Brain microvascular endothelial cell (primary cell): ENCODE data around the gene LRRC8D.
A peak's percentile ranks its signal among the peaks of the same experiment; 100 is the strongest.

Experiments
- DNase-seq: peaks from one replicate; pipeline ENCODE4 v3.0.0-alpha.2; 2020
- H3K27ac ChIP-seq: fragments of 250-450 bp; sonication (Bioruptor Pico); 2 replicates; pipeline ENCODE4 v1.5.1; 2020; ENCODE audit warnings: mild to moderate bottlenecking, moderate library complexity
- H3K27me3 ChIP-seq: fragments of 250-450 bp; sonication (Bioruptor Pico); replicated peaks from 2 replicates; pipeline ENCODE4 v1.5.1; 2020; ENCODE audit warnings: mild to moderate bottlenecking
- H3K36me3 ChIP-seq: fragments of 250-450 bp; sonication (Bioruptor Pico); replicated peaks from 2 replicates; pipeline ENCODE4 v1.5.1; 2020; ENCODE audit warnings: mild to moderate bottlenecking
- H3K4me3 ChIP-seq: 2 replicates; pipeline ENCODE4 v1.5.1; 2011; ENCODE audit warnings: low read depth, mild to moderate bottlenecking, control low read depth, low read length, moderate library complexity
- in situ Hi-C: cut with HindIII; loops from 2 replicates; pipeline ENCODE4 v1.10.0; 2017; ENCODE audit warnings: low sequenced_read_pairs, low pct_ligation_motif_present
- TF ChIP-seq, protein P1 (sequence below): IDR thresholded peaks from 2 replicates; pipeline ENCODE4 v1.5.1; 2011; ENCODE audit warnings: low read depth, mild to moderate bottlenecking, moderate library complexity, low read length, control low read depth, inconsistent platforms; ENCODE audit errors: missing control alignments

The LRRC8D gene

GRCh38 chr1:89821322-89822108 is 683 bp downstream of the LRRC8D start:
- Histone ChIP-seq H3K27me3 (no peaks in the 10 kb centered on the region), H3K27ac (no peak overlapping the region), H3K36me3 (no peaks in the 10 kb centered on the region), H3K4me3 (peak overlapping the region; percentile 66)
- TF ChIP-seq, protein P1, sequence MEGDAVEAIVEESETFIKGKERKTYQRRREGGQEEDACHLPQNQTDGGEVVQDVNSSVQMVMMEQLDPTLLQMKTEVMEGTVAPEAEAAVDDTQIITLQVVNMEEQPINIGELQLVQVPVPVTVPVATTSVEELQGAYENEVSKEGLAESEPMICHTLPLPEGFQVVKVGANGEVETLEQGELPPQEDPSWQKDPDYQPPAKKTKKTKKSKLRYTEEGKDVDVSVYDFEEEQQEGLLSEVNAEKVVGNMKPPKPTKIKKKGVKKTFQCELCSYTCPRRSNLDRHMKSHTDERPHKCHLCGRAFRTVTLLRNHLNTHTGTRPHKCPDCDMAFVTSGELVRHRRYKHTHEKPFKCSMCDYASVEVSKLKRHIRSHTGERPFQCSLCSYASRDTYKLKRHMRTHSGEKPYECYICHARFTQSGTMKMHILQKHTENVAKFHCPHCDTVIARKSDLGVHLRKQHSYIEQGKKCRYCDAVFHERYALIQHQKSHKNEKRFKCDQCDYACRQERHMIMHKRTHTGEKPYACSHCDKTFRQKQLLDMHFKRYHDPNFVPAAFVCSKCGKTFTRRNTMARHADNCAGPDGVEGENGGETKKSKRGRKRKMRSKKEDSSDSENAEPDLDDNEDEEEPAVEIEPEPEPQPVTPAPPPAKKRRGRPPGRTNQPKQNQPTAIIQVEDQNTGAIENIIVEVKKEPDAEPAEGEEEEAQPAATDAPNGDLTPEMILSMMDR = no peak
- no peak for DNase-seq
- in situ Hi-C loops = loop anchor here (25.0 kb wide), 1 partner anchor 166 kb away; the partner anchor contains the start of gene ZNF326

- DNase-seq = no peak
- H3K27me3 ChIP-seq = no peaks in the 10 kb centered on the region
- no peaks in the 10 kb centered on the region for H3K36me3 ChIP-seq
- H3K27ac ChIP-seq = no peak overlapping the region
- in situ Hi-C loops = loop anchor here (25.0 kb wide), 1 partner anchor 165 kb away; the partner anchor contains the start of gene ZNF326
- peak overlapping the region; percentile 66 for H3K4me3 ChIP-seq
- TF ChIP-seq, protein P1 = no peak
Measured at GRCh38 chr1:89822109-89822962, 1.5 kb downstream of the LRRC8D start.

- H3K27me3 ChIP-seq = no peaks in the 10 kb centered on the region
- in situ Hi-C loops = loop anchor here (25.0 kb wide), 1 partner anchor 164 kb away; the partner anchor contains the start of gene ZNF326
- no peak for DNase-seq
- TF ChIP-seq, protein P1 = no peak
- H3K36me3 ChIP-seq = no peaks in the 10 kb centered on the region
- H3K27ac ChIP-seq = no peak overlapping the region
- no peak overlapping the region for H3K4me3 ChIP-seq
Measured at GRCh38 chr1:89822999-89823628, 2.3 kb downstream of the LRRC8D start.

DNA sequence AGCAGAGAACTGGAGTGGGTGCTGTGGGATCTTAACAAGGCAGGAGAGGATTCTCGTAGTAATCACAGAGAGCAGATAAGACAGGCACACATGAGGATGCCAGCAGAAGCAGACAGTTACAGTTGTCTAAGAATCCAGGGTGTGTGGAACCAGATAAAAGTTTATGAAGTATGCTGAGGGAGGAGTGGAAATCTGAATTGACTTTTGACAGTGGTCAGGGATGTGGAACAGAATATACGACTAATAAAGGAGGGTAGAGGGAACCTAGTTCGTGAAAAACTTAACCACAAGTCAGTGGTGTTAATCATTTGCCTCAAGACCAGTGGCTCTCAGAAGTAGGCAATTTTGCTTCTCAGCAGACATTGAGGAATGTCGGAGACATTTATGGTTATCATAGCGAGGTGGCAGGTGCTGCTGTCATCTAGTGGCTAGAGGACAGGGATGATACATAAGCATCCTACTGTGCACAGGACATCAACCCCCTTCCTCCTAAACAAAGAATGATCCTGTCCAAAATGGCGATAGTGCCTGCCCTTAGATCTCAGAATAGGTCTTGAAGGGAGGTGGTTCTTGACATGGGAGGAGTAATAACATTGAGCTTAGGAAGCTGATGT is 3.0 kb downstream of the LRRC8D start:
- in situ Hi-C loops = loop anchor here (25.0 kb wide), 1 partner anchor 164 kb away; the partner anchor contains the start of gene ZNF326
- Histone ChIP-seq H3K4me3 (no peak overlapping the region), H3K27me3 (no peaks in the 10 kb centered on the region), H3K36me3 (no peaks in the 10 kb centered on the region), H3K27ac (no peak overlapping the region)
- no peak for DNase-seq
- TF ChIP-seq, protein P1 = no peak

GRCh38 chr1:89826594-89826993 is 5.8 kb downstream of the LRRC8D start:
- no peaks in the 10 kb centered on the region for H3K36me3 ChIP-seq
- no peak overlapping the region for H3K4me3 ChIP-seq
- in situ Hi-C loops = no loop called here
- TF ChIP-seq, protein P1 = no peak
- H3K27me3 ChIP-seq = no peaks in the 10 kb centered on the region
- DNase-seq = no peak
- no peak overlapping the region for H3K27ac ChIP-seq
